Measurements from ENCODE around the gene TCF23.

The TCF23 gene

GRCh38 chr2:27128668-27129571, 19.9 kb upstream of the TCF23 start:
- no peak for DNase-seq (ENCODE audit: low spot score)

GRCh38 chr2:27130396-27130795, 18.4 kb upstream of the TCF23 start:
- DNase-seq (ENCODE audit: low spot score), result no peak

GRCh38 chr2:27131429-27131828, 17.4 kb upstream of the TCF23 start:
- DNase-seq (ENCODE audit: low spot score), result no peak

GRCh38 chr2:27133195-27133875, 15.5 kb upstream of the TCF23 start:
- DNase-seq (ENCODE audit: low spot score), result peak; percentile 16

GRCh38 chr2:27133905-27134780, 14.7 kb upstream of the TCF23 start, which contains the start of gene PREB:
PREB (minus strand) TSS chr2:27134636; CDS start chr2:27134421, 215 bp downstream.
- peak; percentile 99 for DNase-seq (ENCODE audit: low spot score)

- DNase-seq (ENCODE audit: low spot score), result no peak
Observed at GRCh38 chr2:27134781-27135477, 13.9 kb upstream of the TCF23 start.

- no peak for DNase-seq (ENCODE audit: low spot score)
Observed at GRCh38 chr2:27135478-27135955, 13.3 kb upstream of the TCF23 start.

GRCh38 chr2:27136751-27137150, 12.1 kb upstream of the TCF23 start:
- no peak for DNase-seq (ENCODE audit: low spot score)

- no peak for DNase-seq (ENCODE audit: low spot score)
Observed at GRCh38 chr2:27137322-27137935, 11.4 kb upstream of the TCF23 start.

GRCh38 chr2:27138111-27138510, 10.7 kb upstream of the TCF23 start:
- DNase-seq (ENCODE audit: low spot score), result no peak

GRCh38 chr2:27139310-27139709, 9.5 kb upstream of the TCF23 start, which contains the start of gene PRR30:
PRR30 (minus strand) TSS chr2:27139410; CDS start chr2:27138329, 1,081 bp downstream.
- DNase-seq (ENCODE audit: low spot score), result no peak

GRCh38 chr2:27143285-27143684, 5.5 kb upstream of the TCF23 start:
- DNase-seq (ENCODE audit: low spot score), result no peak

- DNase-seq (ENCODE audit: low spot score), result no peak
Observed at GRCh38 chr2:27145682-27146081, 3.1 kb upstream of the TCF23 start.

GRCh38 chr2:27147935-27148334, 869 bp upstream of the TCF23 start:
- no peak for DNase-seq (ENCODE audit: low spot score)

- no peak for DNase-seq (ENCODE audit: low spot score)
Observed at GRCh38 chr2:27149570-27150405, 984 bp downstream of the TCF23 start.

GRCh38 chr2:27150639-27151230, 1.9 kb downstream of the TCF23 start:
- no peak for DNase-seq (ENCODE audit: low spot score)

GRCh38 chr2:27152102-27152795, 3.4 kb downstream of the TCF23 start:
- DNase-seq (ENCODE audit: low spot score), result no peak

- DNase-seq (ENCODE audit: low spot score), result no peak
Observed at GRCh38 chr2:27152796-27153464, 4.1 kb downstream of the TCF23 start.

All from hematopoietic multipotent progenitor cell treated with erythropoietin and hydrocortisone succinate and interleukin-3 and kit ligand, for 17 days (in vitro differentiated cells).